GM21723 (cell line): ENCODE measurements around the gene STRADA.

Experiments
- ATAC-seq: cut with Tn5 transposase; IDR thresholded peaks from one replicate; pipeline ENCODE4 v1.9.1; 2021; ENCODE audit warnings: mild to moderate bottlenecking, moderate library complexity; ENCODE audit not compliant: unreplicated experiment

Gene STRADA, protein sequence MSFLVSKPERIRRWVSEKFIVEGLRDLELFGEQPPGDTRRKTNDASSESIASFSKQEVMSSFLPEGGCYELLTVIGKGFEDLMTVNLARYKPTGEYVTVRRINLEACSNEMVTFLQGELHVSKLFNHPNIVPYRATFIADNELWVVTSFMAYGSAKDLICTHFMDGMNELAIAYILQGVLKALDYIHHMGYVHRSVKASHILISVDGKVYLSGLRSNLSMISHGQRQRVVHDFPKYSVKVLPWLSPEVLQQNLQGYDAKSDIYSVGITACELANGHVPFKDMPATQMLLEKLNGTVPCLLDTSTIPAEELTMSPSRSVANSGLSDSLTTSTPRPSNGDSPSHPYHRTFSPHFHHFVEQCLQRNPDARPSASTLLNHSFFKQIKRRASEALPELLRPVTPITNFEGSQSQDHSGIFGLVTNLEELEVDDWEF

DNA sequence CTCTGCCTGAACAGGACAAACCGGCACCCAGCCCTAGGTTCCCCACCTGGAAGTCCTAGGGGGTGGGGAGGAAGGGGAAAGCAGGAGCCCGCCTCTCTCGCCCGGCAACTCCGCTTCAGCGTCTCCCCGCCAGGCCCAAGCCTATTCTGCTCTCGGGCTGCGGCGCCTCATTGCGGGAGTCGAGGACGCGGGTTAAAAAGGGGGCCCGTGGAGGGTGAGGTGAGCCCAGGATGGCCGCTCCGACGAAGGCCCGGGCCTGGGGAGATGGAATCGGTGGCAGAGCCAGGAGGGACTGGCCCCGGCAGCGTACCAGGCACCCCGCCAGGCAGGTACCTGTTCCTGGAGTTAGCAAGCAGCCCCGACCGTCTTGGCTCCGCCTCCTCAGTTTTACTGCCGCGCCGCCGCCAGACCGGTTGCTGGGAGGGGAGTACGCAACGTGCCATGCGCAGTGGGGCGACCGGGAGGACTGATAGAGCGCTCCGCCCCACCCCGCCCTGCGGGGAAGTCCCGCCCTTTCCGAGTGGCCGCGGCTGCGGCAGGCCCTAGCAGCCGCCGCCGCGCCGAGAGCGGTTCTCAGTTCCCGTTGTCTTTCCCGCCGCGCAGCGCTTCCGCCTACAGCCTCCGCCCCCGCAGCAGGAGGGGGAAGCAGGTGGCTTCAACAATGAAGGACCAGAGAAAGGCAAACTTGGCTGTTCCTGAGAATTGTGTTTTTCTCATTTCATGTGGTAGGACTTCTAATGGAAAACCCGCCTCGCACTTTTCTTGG is at the start of gene STRADA:
TSS of gene STRADA (minus strand) at position 392 of the 766 bp plus-strand sequence. CDS start 13,430 bp downstream, outside the sequence.
- ATAC-seq: peak; percentile 84

DNA sequence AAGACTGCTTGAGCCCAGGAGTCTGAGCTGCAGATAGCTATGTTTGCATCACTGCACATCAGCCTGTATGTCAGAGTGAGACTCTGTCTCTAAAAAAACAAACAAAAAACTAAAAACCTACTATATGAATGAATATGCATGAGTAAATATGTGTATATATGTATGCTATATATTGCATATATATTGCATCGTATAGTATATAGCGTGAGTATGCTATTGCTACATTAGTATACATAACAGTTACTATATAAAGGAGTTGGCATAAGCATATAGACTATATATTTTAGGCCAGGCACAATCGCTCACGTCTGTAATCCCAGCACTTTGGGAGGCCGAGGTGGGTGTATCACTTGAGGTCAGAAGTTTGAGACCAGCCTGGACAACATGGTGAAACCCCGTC is 48.5 kb upstream of the STRADA start:
- ATAC-seq: no peak

DNA sequence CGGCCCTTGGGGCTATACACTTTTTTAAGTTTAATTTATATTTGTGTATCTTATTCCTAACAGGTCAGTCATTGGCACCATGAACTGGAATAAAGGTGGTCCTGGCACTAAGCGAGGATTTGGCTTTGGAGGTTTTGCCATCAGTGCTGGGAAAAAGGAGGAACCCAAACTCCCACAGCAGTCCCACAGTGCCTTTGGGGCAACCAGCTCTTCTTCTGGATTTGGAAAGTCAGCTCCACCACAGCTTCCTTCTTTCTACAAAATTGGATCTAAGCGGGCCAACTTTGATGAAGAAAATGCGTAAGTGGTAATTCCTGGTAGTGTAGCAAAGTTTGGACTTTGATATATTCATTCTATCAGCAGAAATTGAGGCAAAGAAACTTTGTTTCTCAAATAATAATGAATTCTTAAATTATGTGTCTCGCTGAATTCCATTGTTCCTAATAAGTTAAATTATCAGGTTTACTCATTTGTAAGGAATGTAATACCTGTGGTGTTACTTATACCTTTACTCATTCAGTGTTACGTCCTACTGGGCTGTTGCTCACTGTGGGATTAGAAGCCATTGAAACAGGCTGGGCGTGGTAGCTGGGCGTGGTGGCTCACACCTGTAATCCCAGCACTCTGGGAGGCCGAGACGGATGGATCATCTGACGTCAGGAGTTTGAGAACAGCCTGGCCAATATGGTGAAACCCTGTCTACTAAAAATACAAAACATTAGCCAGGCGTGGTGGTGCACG is 45.5 kb upstream of the STRADA start:
- no peak for ATAC-seq

DNA sequence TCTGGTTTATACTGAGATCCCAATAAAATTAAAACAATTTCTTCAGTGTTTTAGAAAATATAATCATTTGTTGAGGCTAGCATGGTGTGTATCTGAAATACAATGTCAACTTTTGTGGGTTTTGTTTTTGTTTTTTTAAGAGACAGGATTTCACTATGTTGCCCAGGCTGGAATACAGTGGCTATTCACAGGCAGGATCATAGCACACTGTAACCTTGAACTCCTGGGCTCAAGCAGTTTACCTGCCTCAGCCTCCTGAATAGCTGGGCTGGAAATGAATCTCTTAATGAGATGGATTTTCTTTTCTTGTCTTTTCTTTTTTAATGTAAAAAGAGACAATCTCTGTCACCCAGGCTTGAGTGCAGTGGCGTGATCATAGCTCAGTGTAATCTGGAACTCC is 44.5 kb upstream of the STRADA start:
- ATAC-seq: no peak

DNA sequence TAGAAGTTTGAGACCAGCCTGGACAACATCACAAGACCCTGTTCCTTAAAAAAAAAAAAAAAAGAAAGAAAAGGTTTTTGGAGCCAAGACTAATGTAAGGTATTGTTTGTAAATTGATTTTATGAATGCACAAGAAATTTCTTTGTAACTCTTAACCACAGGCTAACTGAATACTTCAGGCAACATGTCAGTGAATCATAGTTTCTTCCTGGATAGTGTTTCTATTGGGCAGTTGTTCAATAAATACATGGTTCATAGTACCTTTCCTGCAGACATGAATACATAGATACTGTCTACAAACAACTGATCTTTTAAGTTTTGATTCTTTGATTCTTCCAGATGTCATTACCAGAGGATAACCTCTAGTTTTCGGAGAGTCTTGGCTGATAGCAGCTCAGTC is 44.0 kb upstream of the STRADA start:
- no peak for ATAC-seq

DNA sequence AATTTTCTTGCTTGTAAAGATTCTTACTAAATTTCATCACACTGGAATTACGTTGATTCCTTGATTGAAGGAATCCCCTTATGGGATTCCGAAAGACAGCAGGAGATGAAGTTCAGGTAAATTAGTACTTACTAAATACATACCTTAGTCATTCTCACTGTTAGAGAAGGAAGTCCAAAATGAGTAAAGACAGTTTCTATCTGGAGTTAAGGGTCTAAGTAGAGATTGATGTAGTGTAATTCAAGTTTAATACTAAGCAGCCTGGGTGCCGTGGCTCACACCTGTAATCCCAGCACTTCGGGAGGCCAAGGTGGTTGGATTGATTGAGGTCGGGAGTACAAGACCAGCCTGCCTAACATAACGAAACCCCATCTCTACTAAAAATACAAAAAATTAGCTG is 41.9 kb upstream of the STRADA start:
- no peak for ATAC-seq

DNA sequence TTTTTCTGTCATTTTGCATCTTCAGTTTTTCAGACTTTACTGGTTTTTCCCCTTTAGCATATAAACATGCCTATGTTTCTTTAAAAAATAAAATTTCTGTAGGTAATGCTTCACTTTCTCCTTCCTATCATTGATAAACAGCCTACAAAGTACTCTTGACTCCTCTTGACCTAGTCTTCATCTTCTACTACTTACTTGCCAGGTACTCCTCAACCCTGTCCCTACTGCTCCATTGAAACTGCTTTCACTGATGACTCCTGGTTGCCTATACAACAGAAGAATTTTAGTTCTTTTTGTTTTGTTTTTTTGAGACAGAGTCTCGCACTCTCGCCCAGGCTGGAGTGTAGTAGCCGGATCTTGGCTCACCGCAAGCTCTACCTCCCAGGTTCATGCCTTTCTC is 39.3 kb upstream of the STRADA start:
- ATAC-seq: no peak

DNA sequence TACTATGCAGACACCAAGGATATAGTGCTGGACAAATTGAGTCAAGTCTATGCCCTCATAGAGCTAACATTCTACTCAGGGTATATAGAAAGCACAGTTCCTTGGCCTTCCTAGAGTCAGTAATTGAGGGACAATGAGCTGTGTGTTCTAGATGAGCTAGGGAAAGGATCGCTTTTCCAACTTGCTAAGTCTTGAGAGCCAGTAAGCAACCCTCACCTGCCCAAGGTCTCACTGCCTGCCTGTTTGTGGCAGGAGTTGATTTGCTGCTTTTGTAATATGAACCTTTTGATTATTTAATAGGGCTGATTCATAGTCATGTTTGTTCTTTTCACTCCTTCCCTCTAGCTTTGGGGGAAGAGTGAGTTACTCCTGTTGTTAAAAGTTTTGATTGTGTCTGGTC is 38.9 kb upstream of the STRADA start:
- no peak for ATAC-seq

DNA sequence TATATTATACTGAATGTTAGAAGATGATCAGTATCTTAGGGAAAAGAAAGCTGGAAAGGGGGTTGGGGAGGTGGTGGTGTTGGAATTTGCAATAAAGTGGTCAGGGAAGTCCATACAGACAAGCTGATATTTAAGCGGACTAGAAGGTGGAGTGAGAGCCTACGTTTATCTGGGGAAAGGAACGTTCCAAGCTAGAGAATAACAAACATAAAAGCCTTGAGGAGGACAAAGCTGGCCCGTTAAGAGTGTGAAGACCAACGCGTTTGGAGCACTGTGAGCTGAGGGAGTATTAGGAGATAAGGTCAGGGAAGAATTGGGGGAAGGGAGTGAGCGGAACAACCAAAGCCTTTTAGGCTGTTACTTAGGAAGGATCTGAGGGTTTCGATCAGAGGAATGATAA is 33.8 kb upstream of the STRADA start:
- ATAC-seq: no peak

DNA sequence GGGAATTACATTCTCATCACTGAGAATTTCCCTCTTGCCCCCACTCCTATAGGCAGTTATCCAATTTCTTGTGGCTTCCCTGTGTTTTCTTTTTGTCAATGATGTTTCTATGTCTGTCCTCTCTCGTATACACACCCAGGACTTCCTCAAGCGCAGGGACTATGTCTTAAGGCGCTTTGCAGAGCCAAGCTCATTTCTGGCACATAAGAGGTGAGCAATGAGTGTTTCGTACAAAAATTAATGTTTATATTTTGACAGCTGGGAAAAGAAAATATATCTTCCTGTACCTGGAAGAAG is 33.3 kb upstream of the STRADA start:
- no peak for ATAC-seq

DNA sequence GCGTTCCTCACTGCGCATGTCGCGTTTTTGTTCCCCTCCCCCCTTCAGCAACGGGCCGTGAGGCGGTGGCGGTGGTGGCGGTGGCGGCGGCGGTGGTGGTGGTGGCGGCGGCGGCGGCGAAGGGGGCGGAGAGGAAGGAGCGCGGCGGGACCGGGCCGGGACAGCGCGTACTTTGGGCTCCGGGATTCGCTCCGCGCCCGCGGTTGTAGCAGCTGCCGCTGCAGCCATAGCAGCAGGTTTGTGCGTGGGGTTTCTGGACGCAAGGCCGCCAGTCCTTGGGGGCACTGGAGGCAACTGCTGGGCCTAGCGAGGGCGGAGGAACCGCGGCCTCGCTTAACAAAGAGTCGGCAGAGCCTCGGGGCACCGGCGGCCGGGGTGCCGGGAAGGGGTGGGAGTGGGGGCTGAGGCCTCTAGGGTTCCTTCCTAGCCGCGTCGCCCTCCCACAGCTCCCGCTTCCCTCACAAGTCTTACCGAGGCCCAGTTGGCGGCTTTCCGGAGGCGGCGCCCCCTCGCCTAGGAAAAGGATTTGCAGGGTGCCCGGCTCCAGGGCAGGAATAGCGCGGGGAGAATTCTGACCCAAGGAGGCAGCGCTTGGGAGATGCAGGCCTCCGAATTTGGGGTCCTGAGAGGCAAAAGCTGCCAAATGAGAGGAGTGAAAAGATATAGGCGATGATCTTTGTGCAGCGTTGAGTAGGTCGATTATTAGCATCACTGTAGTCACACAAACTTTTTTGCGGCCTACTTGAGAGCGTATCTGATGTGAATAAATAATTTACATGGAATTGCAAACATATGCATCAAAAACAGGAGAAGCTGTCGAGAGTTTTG is 32.8 kb upstream of the STRADA start, which contains the start of gene DDX42:
TSS of gene DDX42 (plus strand) at position 30 of the 828 bp plus-strand sequence. CDS start 12,880 bp downstream, outside the sequence.
- ATAC-seq: peak; percentile 14

DNA sequence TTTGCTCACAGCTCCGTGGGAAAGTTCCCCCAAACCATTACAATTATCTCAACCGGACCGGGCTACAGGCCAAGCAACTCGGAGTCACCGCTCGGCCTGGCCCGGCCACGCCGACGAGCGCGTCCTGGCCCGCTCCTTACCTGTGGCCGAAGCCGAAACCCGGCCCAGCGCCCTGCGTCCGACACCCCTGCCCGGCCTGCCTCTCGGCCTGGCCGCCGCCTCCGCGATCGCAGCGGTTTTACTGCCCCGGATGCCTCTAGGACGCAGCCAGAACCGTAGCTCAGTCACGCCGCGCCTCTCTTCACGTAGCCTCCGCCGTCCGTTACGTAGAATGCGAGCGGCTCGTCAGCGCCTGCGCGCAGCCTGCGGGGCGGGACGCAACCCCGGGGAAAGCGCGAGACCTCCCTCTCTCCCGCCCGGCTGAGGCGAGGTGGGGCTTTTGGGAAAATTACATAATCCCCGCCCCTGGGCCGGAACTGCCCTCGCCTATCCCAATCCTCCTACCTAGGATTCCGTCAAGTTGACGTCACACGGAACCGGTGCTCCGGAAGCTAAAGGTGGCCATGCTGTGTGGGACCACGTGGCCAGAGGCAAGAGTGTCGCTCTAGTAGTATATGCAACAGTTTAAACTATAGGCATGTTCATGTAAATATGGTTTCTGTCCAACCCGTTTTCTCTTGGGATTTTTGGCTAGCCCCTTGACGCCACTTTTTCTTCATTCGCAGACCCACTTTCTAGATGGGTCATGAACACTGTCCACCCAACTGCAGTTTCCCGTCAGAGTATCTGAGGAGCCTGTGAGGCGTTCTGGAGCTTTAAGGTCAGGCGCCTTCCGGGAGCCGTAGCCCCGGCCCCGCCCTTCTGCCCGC is 31.9 kb upstream of the STRADA start, which contains the start of gene CCDC47:
TSS of gene CCDC47 (minus strand) at position 326 of the 869 bp plus-strand sequence. CDS start 7,422 bp downstream, outside the sequence.
- peak; percentile 88 for ATAC-seq

DNA sequence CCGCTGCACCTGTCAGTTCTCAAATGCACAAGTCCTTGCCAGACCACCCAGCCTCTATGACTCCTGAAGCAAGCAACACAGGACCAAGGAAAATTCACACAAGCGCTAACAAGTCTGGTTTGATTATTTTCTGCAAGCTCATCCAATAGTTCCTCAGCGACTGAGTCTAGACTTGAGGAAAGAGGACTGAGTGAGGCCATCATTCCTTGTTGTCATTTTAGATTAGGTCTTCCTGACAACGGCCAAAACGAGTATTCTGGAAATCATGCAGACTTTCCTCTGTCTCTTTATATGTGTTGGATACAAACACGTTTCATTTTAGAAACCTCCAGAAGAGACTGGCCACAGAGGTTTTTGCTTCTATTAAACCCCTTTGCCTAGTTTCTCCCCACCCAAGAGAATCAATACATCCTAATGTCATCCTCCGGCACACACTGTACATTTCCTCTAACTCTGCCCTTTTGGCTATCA is 31.2 kb upstream of the STRADA start:
- ATAC-seq: no peak

DNA sequence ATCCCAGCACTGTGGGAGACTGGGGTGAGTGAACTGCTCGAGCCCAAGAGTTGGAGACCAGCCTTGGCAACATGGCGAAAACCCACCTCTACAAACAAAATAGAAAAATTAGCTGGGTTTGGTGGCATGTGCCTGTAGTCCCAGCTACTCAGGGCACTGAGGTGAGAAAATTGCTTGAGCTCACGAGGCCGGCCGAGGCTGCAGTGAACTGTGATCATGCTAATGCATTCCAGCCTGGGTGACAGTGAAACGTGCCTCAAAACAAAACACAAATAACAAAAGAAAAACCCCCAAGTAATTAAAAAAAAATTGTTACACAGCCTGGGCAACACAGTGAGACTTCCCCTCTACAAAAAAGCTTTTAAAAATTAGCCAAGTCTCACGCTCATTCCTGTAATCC is 26.8 kb upstream of the STRADA start:
- no peak for ATAC-seq

DNA sequence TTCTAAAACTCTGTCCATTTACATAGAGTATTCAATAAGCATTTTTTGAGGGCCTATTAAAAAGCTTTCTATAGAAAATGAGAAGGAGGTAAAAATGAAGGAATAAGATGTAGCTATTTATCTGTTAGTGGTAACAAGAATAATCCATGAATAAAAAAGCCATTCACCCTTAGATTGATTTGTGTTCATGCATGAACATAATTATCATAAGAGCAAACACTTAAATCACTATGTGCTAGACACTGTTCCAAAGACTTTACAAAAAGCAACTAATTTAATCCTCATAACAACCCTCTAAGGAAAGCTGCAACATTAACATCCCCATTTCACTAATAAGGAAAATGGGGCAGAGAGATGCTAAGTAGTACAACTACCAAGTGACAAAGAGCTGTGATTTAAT is 25.2 kb upstream of the STRADA start:
- ATAC-seq: no peak

DNA sequence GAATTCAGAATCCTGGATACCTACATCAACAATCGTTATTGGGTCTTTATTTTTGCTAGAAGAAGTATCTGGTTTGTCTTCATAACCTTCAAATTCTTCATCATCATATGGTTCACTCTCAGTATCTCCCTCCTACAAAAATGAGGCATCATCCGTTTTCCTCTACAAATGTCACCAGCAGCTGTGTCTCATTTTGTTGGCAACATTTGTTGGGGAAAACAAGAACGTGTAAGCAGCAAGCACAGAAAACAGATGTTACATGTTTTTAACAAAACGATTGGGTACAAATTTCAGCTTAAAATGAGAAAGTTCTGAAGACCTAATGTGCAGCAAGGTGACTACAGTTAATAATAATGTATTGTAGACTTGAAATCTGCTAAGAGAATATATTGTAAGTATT is 23.1 kb upstream of the STRADA start:
- no peak for ATAC-seq

DNA sequence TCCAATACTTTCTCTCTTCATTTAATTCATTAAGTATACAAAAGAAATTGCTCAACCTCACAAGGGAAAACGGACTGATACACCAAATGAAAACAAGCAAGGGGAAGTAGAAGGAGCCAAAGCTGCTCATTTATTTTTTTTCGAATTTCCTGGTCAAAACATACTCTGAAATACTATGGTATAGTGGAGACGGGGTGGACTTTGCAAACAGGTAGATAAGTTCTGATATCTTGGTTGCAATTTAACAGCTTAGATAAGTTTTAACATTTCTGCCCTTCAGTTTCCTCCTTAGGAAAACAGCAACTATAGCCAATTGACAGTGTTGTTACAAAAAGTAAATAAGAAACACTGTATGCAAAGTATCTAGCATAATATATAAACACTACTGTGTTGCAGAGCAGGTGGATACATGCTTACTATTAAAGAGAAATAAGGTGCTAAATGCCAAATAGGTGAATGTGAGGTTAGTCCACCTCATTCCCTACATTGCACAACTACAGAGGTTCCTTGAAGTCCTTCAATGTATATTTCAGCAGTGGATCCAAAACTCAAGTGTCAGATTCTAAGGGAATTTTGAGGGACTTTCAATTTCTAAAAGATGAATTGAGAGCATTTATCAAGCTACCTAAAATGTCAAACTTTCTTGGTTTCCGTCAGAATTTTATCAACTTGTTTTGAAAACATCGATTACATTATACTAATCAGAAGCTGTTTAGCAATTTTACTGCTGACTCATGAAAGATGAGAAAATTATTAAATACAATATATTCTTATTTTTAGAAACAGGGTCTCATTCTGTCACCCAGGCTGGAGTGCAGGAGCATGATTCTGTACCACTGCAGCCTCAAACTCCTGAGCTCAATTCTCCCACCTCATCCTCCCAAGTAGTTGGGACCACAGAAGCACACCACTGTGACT is 20.8 kb upstream of the STRADA start:
- no peak for ATAC-seq

DNA sequence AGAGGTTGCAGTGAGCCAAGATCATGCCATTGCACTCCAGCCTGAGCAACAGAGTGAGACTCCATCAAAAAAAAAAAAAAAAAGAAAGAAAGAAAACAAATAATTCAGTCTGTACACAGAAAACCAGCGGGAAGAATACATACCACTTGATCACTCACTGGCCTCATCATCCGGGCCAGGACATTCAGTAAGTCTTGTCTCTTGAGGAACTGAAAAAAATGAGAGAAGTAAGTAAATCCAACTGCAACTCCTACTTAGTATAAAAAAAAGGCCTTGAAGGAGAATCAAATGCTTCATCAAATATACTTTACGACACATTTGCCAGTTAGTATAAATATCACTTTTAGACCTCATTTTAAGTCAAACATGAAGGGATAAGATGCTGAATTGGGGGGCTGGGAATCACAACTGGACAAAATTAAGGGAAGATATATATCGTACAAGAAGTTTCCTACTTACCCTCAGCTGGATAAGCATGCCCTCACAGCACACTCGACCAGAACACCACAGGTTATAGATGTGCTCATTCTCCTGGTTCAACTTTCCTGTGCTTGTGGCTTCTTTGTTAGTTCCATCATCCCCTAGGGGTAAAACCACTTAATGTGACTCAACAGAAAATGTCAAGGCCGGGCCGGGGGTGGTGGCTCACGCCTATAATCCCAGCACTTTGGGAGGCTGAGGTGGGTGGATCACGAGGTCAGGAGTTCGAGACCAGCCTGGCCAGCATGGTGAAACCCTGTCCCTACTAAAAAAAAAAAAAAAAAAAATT is 19.4 kb upstream of the STRADA start:
- ATAC-seq: no peak
